ENCODE results near the gene GTF3C2.
"Not testable (repeated sequence)": the region's sequence is repeated elsewhere in the genome, so short reads cannot be mapped to it uniquely, and the experiment has no call there.

Gene GTF3C2

DNA sequence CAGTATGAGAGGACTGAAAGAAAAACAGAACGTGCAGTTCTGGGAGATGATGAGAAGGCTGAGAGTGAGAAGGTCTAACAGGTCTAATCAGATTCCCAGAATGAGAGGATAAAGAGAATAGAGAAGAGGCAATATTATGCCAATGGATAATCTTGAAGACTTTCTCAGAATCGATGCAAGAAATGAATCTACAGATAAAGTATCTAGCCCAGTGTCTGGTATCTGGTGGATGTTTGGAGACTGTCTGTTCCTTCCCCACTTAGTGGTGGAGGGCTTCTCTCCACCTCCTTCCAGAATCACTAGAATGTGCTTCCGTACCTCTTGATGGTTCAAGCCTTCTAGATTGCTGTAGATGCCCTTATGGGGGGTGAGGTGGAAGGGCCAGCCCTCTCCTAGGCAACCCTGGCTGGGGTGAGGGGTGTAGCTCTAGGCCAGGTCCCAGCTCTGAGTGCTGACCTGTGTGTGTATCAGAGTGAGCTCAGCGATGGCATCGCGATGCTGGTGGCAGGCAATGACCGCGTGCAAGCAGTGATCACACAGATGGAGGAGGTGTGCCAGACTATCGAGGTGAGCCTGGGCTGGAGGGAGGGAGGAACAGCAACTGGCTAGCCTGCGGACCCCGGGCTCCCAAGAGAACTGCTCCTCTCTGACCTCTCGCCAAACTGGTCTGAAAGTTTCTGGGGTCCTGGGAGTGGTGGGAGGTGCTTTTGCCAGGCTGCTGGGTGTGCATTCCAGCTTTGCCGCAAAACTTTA lies 51.9 kb downstream of the GTF3C2 start:
- no peak overlapping the region for H3K4me3 ChIP-seq (replicated peaks; ENCODE audit: low read depth, low read length)
- TF ChIP-seq, protein P1, sequence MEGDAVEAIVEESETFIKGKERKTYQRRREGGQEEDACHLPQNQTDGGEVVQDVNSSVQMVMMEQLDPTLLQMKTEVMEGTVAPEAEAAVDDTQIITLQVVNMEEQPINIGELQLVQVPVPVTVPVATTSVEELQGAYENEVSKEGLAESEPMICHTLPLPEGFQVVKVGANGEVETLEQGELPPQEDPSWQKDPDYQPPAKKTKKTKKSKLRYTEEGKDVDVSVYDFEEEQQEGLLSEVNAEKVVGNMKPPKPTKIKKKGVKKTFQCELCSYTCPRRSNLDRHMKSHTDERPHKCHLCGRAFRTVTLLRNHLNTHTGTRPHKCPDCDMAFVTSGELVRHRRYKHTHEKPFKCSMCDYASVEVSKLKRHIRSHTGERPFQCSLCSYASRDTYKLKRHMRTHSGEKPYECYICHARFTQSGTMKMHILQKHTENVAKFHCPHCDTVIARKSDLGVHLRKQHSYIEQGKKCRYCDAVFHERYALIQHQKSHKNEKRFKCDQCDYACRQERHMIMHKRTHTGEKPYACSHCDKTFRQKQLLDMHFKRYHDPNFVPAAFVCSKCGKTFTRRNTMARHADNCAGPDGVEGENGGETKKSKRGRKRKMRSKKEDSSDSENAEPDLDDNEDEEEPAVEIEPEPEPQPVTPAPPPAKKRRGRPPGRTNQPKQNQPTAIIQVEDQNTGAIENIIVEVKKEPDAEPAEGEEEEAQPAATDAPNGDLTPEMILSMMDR (IDR thresholded peaks at IDR 0.05; ENCODE audit: low read length, missing control alignments): no peak
- DNase-seq (ENCODE audit: low read depth): no peak

GRCh38 chr2:27303093-27304025 lies 53.2 kb downstream of the GTF3C2 start:
- peak; percentile 80 for DNase-seq (ENCODE audit: low read depth)
- no peak overlapping the region for H3K4me3 ChIP-seq (replicated peaks; ENCODE audit: low read depth, low read length)
- TF ChIP-seq, protein P1 (IDR thresholded peaks at IDR 0.05; ENCODE audit: low read length, missing control alignments): peak; percentile 84

- not testable (repeated sequence) for DNase-seq (ENCODE audit: low read depth); H3K4me3 ChIP-seq (replicated peaks; ENCODE audit: low read depth, low read length)
Observed at GRCh38 chr2:27300606-27301005, 56.0 kb downstream of the GTF3C2 start.

GRCh38 chr2:27298391-27299080 lies 58.0 kb downstream of the GTF3C2 start:
- peak; percentile 38 for DNase-seq (ENCODE audit: low read depth)
- TF ChIP-seq, protein P1 (IDR thresholded peaks at IDR 0.05; ENCODE audit: low read length, missing control alignments): no peak
- no peak overlapping the region for H3K4me3 ChIP-seq (replicated peaks; ENCODE audit: low read depth, low read length)

- TF ChIP-seq, protein P1 (IDR thresholded peaks at IDR 0.05; ENCODE audit: low read length, missing control alignments): no peak
- no peak overlapping the region for H3K4me3 ChIP-seq (replicated peaks; ENCODE audit: low read depth, low read length)
- no peak for DNase-seq (ENCODE audit: low read depth)
Observed at GRCh38 chr2:27297195-27297594, 59.4 kb downstream of the GTF3C2 start.

GRCh38 chr2:27296481-27296880 lies 60.1 kb downstream of the GTF3C2 start:
- TF ChIP-seq, protein P1 (IDR thresholded peaks at IDR 0.05; ENCODE audit: low read length, missing control alignments): no peak
- DNase-seq (ENCODE audit: low read depth): peak; percentile 28
- H3K4me3 ChIP-seq (replicated peaks; ENCODE audit: low read depth, low read length): no peak overlapping the region

- H3K4me3 ChIP-seq (replicated peaks; ENCODE audit: low read depth, low read length): no peak overlapping the region
- TF ChIP-seq, protein P1 (IDR thresholded peaks at IDR 0.05; ENCODE audit: low read length, missing control alignments): no peak
- DNase-seq (ENCODE audit: low read depth): no peak
Observed at GRCh38 chr2:27294928-27295327, 61.6 kb downstream of the GTF3C2 start.

Data from fibroblast of pulmonary artery (primary cell).